HepG2 (cell line): ENCODE data around the gene SH3D19. TPM values are rescaled to one million over a fixed set of nuclear protein-coding genes. Genes with fewer than 3 reads are reported as not detected.

Experiments used
- ATAC-seq: fragments of 200-7000 bp; cut with Tn5 transposase; 3 replicates; pipeline ENCODE4 v1.9.1; 2020; ENCODE audit warnings: mild to moderate bottlenecking, moderate library complexity
- BruUV-seq: library from RNA; stranded (reverse); fragments of 400-500 nt; replicated peaks from 2 replicates; lab custom pipeline; 2021; lab: Mats Ljungman, UMichigan
- CTCF ChIA-PET: fragments of 300-600 bp; formaldehyde crosslinking; extraction: SDS; loops from one replicate; lab custom pipeline; 2021; ENCODE audit warnings: low total read pairs, inconsistent platforms, low intra/inter-chr PET ratio; lab: Yijun Ruan, JAX
- POLR2A ChIA-PET: fragments of 350-600 bp; sonication (Branson Sonifier 250); formaldehyde crosslinking; loops from one replicate; lab custom pipeline; 2020; ENCODE audit warnings: antibody characterized with exemption, inconsistent platforms; lab: Yijun Ruan, JAX
- DNase-seq: peaks from one replicate; pipeline ENCODE4 v3.0.0-alpha.2; 2015; ENCODE audit warnings: low spot score
- FAIRE-seq: peaks from 3 replicates; lab custom pipeline; 2011; peaks lifted over from hg19 to GRCh38; lab: Jason Lieb, UNC
- H2AFZ ChIP-seq: one replicate; pipeline ENCODE4 v1.6.1; 2011; ENCODE audit warnings: low read length, inconsistent platforms
- H3K27ac ChIP-seq: fragments of 300-600 bp; 3 replicates; pipeline ENCODE4 v1.8.0; 2011; ENCODE audit warnings: mixed run types, mild to moderate bottlenecking, mixed read lengths, low read length, inconsistent platforms; ENCODE audit not compliant: insufficient read depth; ENCODE audit errors: extremely low read length
- H3K27me3 ChIP-seq, 2 experiments: fragments of 200-600 bp in 1 of 2; 2 replicates in 1 of 2; 3 replicates in 1 of 2; pipeline versions ENCODE4 v1.6.0 to v1.8.0; 2011; ENCODE audit warnings: low read length in 2 of 2, mild to moderate bottlenecking in 2 of 2, moderate library complexity in 2 of 2, inconsistent platforms in 1 of 2; ENCODE audit not compliant: insufficient read depth in 2 of 2, control insufficient read depth in 1 of 2
- H3K36me3 ChIP-seq, 2 experiments: fragments of 200-600 bp in 1 of 2; replicated peaks in 1 of 2; 2 replicates in 1 of 2; 3 replicates in 1 of 2; pipeline versions ENCODE4 v1.5.1 to v1.8.0; 2011; ENCODE audit warnings: low read length in 2 of 2, inconsistent platforms in 1 of 2; ENCODE audit not compliant: insufficient read depth in 2 of 2, control insufficient read depth in 1 of 2
- H3K4me1 ChIP-seq: 2 replicates; pipeline ENCODE4 v1.5.1; 2012; ENCODE audit warnings: low read length, inconsistent platforms; ENCODE audit not compliant: insufficient read depth
- H3K4me2 ChIP-seq: 2 replicates; pipeline ENCODE4 v1.6.0; 2011; ENCODE audit warnings: low read depth, low read length, inconsistent platforms
- H3K4me3 ChIP-seq, 3 experiments: fragments of 200-600 bp in 1 of 3; sonication (generic), shearing (Covaris generic) in 1 of 3; replicated peaks in 1 of 3; 2 replicates each; pipeline ENCODE4 v1.5.1; 2011 to 2016; ENCODE audit warnings: low read length in 3 of 3, inconsistent platforms in 2 of 3, low read depth in 2 of 3, mild to moderate bottlenecking in 2 of 3, control low read depth in 1 of 3, mixed read lengths in 1 of 3; ENCODE audit not compliant: insufficient read depth in 1 of 3
- H3K79me2 ChIP-seq: one replicate; pipeline ENCODE4 v1.6.1; 2011; ENCODE audit warnings: low read length, inconsistent platforms; ENCODE audit not compliant: insufficient read depth
- H3K9ac ChIP-seq: 2 replicates; pipeline ENCODE4 v1.6.0; 2011; ENCODE audit warnings: mild to moderate bottlenecking, low read depth, low read length, inconsistent platforms; ENCODE audit not compliant: insufficient read depth
- H3K9me3 ChIP-seq: 2 replicates; pipeline ENCODE4 v1.5.1; 2012; ENCODE audit warnings: mild to moderate bottlenecking, low read length
- H4K20me1 ChIP-seq: 2 replicates; pipeline ENCODE4 v1.6.0; 2011; ENCODE audit warnings: inconsistent platforms, mild to moderate bottlenecking, low read length, moderate library complexity; ENCODE audit not compliant: insufficient read depth
- CEBPB ChIP-seq: IDR thresholded peaks from 2 replicates; pipeline ENCODE4 v1.6.1; 2011; ENCODE audit warnings: low read depth, low read length, improper control_type of control experiment, borderline replicate concordance
- EP300 ChIP-seq, 3 experiments: sonication (generic) in 1 of 3; formaldehyde crosslinking in 1 of 3; IDR thresholded peaks; 2 replicates each; pipeline versions ENCODE4 v1.5.1 to v1.6.1; 2011 to 2020; ENCODE audit warnings: low read depth in 2 of 3, low read length in 2 of 3, borderline replicate concordance in 1 of 3, improper control_type of control experiment in 1 of 3, mild to moderate bottlenecking in 1 of 3, missing genetic modification reagents in 1 of 3, moderate library complexity in 1 of 3
- GATAD2A ChIP-seq: IDR thresholded peaks from 2 replicates; pipeline ENCODE4 v1.6.1; 2016
- ISL2 ChIP-seq: sonication (generic); formaldehyde crosslinking; IDR thresholded peaks from 2 replicates; pipeline ENCODE4 v1.5.0; 2020; ENCODE audit warnings: missing genetic modification reagents
- SALL1 ChIP-seq: sonication (generic); formaldehyde crosslinking; IDR thresholded peaks from 2 replicates; pipeline ENCODE4 v1.8.0; 2022; ENCODE audit warnings: mild to moderate bottlenecking, missing genetic modification reagents
- SOX6 ChIP-seq, 2 experiments: fragments of 450-650 bp in 1 of 2; sonication (generic) in 1 of 2; formaldehyde crosslinking in 1 of 2; IDR thresholded peaks; 2 replicates each; pipeline versions ENCODE4 v1.4.0 to v1.6.1; 2017 to 2020; ENCODE audit warnings: antibody characterized with exemption in 1 of 2, mild to moderate bottlenecking in 1 of 2, missing genetic modification reagents in 1 of 2
- ZNF577 ChIP-seq: sonication (generic); formaldehyde crosslinking; IDR thresholded peaks from 2 replicates; pipeline ENCODE4 v1.4.0; 2020; ENCODE audit warnings: mild to moderate bottlenecking, low read depth, missing genetic modification reagents, borderline replicate concordance
- WGBS: methylation state at CpG from one replicate; pipeline ENCODE4 v1.1.6; 2017; ENCODE audit warnings: low lambda C conversion rate; 5-methylcytosine and 5-hydroxymethylcytosine counted together
- in situ Hi-C: cut with HindIII; loops from 2 replicates; pipeline ENCODE4 v1.10.0; 2017; ENCODE audit warnings: low pct_unique_long_range_greater_than_20kb; ENCODE audit not compliant: extremely low pct_ligation_motif_present
- intact Hi-C: fragments of 100-400 bp; cut with micrococcal nuclease; formaldehyde crosslinking; loops from one replicate; pipeline ENCODE4 v1.10.0; 2022; ENCODE audit not compliant: unreplicated experiment
- polyA plus RNA-seq, 8 experiments: library from polyadenylated mRNA; depleted of rRNA in 3 of 8; stranded (reverse) in 7 of 8; unstranded in 1 of 8; fragments of >200 nt; fragmentation: Illumina TruSeq in 4 of 8; extraction: Trizol in 4 of 8; gene quantifications; 2 replicates each; pipeline versions ENCODE4 v1.2.1 to v1.2.3, GENCODE V29; 2011 to 2016; ENCODE audit warnings: low read depth in 4 of 8, missing spikeins in 1 of 8, mixed read lengths in 1 of 8; ENCODE audit not compliant: insufficient read depth in 1 of 8
- total RNA-seq, 5 experiments: library from RNA; depleted of rRNA; stranded (reverse); fragments of >200 nt; fragmentation: Illumina TruSeq; extraction: Trizol; gene quantifications; 2 replicates each; pipeline ENCODE4 v1.2.3, GENCODE V29; 2016; ENCODE audit warnings: low read depth in 1 of 5
- TF ChIP-seq, protein P1 (sequence below): sonication (generic); formaldehyde crosslinking; conservative IDR thresholded peaks from 2 replicates; pipeline ENCODE4 v1.4.0; 2020; ENCODE audit warnings: mild to moderate bottlenecking, missing genetic modification reagents, moderate library complexity
- TF ChIP-seq, protein P2 (sequence below): IDR thresholded peaks from 2 replicates; pipeline ENCODE4 v1.4.0; 2020; ENCODE audit warnings: mild to moderate bottlenecking, missing genetic modification reagents

Gene SH3D19
- total and polyA plus RNA-seq, 2 of the 13 experiments (the other 11 are each of a cell fraction or from before 2014, with no cell fraction given) = 31.2 to 38.0 TPM

DNA sequence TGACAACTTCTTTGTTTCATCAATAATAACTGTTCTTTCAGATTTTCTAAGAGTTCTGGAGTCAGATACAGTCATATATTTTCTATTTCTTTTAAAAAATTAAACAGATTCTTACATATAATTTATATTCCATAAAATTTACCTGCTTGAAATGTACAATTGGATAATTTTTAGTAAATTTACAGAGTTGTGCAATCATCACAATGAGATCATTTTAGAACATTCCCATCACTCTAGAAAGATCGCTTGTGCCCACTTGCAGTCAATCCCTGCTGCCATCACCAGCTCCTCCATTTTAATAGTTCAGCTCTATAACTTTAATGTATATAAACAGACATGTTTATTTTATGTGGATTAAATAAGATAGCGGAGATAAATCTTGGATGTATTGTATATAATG lies 78.0 kb downstream of the SH3D19 start:
- FAIRE-seq (no peak), DNase-seq (no peak), ATAC-seq (no peak)
- Histone ChIP-seq H3K4me2 (no peak overlapping the region), H3K9me3 (no peaks in the 10 kb centered on the region), H3K27ac (peak overlapping the region; percentile 33), H3K79me2 (peaks cover 75% of the 10 kb centered on the region), H3K27me3 (no peaks in the 10 kb centered on the region), H2AFZ (no peak overlapping the region), H3K4me1 (peaks cover 67% of the 10 kb centered on the region), H4K20me1 (no peaks in the 10 kb centered on the region; the same call in 1 of the 2 replicates), H3K9ac (no peak overlapping the region), H3K4me3 (no peak overlapping the region), H3K36me3 (no peaks in the 10 kb centered on the region; a peak in 1 of 5 replicates)
- in situ Hi-C loops (no loop called here), intact Hi-C loops (no loop called here)
- TF ChIP-seq ZNF577 (CRISPR knock-in tag) (no peak), CEBPB (peak; percentile 55; the same call in 1 of the 2 replicates)
- WGBS = 91% methylated on average over 2 of the region's 2 CpGs
- ChIA-PET CTCF (no interaction called here), POLR2A (interaction anchor here (1.5 kb wide), 1 partner anchor 77 kb away, joined by 9 read pairs; no protein-coding TSS in a partner anchor)
- no TSS peak for BruUV-seq

DNA sequence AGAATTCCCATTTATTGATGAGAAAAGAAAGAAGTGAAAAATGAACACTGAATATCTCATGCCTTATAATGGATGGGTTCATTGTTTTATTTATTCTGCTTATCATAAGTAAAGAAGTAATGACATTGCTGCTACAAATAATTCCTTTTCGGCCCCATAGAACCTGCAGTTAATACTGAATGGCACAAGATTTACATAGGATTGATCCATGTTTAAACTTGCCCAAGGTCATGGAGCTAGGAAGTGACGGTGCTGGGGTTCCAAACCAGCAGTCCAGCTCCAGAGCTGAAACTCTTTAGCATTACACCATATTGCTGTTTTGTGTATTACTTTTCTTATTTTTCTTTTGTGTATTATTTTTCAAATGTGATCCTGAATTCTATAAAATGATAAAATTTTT lies 78.7 kb downstream of the SH3D19 start:
- DNase-seq = peak; percentile 48
- peak; percentile 77 for ATAC-seq
- Histone ChIP-seq H3K4me1 (peaks cover 60% of the 10 kb centered on the region), H3K4me2 (no peak overlapping the region), H4K20me1 (no peaks in the 10 kb centered on the region; the same call in 1 of the 2 replicates), H3K27me3 (no peaks in the 10 kb centered on the region), H3K36me3 (no peaks in the 10 kb centered on the region; a peak in 1 of 5 replicates), H3K9ac (no peak overlapping the region), H2AFZ (no peak overlapping the region), H3K79me2 (peaks cover 76% of the 10 kb centered on the region), H3K9me3 (no peaks in the 10 kb centered on the region), H3K4me3 (no peak overlapping the region), H3K27ac (peak overlapping the region; percentile 33)
- FAIRE-seq = peak; percentile 28
- 31% methylated on average over 2 of the region's 2 CpGs for WGBS
- in situ Hi-C loops (no loop called here), intact Hi-C loops (no loop called here)
- CTCF ChIA-PET = no interaction called here
- no TSS peak for BruUV-seq
- POLR2A ChIA-PET = interaction anchor here (1.5 kb wide), 1 partner anchor 78 kb away, joined by 9 read pairs; no protein-coding TSS in a partner anchor
- no peak for TF ChIP-seq SOX6 (IDR thresholded peaks at IDR 0.05)
- TF ChIP-seq SOX6 (CRISPR knock-in tag; IDR thresholded peaks at IDR 0.05) = peak; percentile 32; the same call in 1 of the 2 replicates
- TF ChIP-seq SALL1 (CRISPR knock-in tag) = peak; percentile 28; the same call in 1 of the 2 replicates
- peak; percentile 42; the same call in 1 of the 2 replicates for TF ChIP-seq ISL2 (CRISPR knock-in tag)
- TF ChIP-seq, protein P1, sequence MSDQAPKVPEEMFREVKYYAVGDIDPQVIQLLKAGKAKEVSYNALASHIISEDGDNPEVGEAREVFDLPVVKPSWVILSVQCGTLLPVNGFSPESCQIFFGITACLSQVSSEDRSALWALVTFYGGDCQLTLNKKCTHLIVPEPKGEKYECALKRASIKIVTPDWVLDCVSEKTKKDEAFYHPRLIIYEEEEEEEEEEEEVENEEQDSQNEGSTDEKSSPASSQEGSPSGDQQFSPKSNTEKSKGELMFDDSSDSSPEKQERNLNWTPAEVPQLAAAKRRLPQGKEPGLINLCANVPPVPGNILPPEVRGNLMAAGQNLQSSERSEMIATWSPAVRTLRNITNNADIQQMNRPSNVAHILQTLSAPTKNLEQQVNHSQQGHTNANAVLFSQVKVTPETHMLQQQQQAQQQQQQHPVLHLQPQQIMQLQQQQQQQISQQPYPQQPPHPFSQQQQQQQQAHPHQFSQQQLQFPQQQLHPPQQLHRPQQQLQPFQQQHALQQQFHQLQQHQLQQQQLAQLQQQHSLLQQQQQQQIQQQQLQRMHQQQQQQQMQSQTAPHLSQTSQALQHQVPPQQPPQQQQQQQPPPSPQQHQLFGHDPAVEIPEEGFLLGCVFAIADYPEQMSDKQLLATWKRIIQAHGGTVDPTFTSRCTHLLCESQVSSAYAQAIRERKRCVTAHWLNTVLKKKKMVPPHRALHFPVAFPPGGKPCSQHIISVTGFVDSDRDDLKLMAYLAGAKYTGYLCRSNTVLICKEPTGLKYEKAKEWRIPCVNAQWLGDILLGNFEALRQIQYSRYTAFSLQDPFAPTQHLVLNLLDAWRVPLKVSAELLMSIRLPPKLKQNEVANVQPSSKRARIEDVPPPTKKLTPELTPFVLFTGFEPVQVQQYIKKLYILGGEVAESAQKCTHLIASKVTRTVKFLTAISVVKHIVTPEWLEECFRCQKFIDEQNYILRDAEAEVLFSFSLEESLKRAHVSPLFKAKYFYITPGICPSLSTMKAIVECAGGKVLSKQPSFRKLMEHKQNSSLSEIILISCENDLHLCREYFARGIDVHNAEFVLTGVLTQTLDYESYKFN = peak; percentile 58; the same call in 1 of the 2 replicates
- TF ChIP-seq, protein P2, sequence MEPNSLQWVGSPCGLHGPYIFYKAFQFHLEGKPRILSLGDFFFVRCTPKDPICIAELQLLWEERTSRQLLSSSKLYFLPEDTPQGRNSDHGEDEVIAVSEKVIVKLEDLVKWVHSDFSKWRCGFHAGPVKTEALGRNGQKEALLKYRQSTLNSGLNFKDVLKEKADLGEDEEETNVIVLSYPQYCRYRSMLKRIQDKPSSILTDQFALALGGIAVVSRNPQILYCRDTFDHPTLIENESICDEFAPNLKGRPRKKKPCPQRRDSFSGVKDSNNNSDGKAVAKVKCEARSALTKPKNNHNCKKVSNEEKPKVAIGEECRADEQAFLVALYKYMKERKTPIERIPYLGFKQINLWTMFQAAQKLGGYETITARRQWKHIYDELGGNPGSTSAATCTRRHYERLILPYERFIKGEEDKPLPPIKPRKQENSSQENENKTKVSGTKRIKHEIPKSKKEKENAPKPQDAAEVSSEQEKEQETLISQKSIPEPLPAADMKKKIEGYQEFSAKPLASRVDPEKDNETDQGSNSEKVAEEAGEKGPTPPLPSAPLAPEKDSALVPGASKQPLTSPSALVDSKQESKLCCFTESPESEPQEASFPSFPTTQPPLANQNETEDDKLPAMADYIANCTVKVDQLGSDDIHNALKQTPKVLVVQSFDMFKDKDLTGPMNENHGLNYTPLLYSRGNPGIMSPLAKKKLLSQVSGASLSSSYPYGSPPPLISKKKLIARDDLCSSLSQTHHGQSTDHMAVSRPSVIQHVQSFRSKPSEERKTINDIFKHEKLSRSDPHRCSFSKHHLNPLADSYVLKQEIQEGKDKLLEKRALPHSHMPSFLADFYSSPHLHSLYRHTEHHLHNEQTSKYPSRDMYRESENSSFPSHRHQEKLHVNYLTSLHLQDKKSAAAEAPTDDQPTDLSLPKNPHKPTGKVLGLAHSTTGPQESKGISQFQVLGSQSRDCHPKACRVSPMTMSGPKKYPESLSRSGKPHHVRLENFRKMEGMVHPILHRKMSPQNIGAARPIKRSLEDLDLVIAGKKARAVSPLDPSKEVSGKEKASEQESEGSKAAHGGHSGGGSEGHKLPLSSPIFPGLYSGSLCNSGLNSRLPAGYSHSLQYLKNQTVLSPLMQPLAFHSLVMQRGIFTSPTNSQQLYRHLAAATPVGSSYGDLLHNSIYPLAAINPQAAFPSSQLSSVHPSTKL = peak; percentile 72
- TF ChIP-seq EP300 (IDR thresholded peaks at IDR 0.05; ENCODE audit: low read depth in 2 of 2, low read length in 2 of 2) = peak in 1 of 2 experiments; percentile 54; a peak in 2 of 4 replicates
- TF ChIP-seq EP300 (CRISPR knock-in tag; IDR thresholded peaks at IDR 0.05; ENCODE audit: borderline replicate concordance) = no peak
- TF ChIP-seq GATAD2A (CRISPR knock-in tag) = peak; percentile 68
